HepG2 (cell line): Measurements from ENCODE around the gene RNF208. TPM values are rescaled to one million over a fixed set of nuclear protein-coding genes. Genes with fewer than 3 reads are reported as not detected.

Experiments used
- AKNA ChIP-seq: sonication (generic); formaldehyde crosslinking; IDR thresholded peaks from 2 replicates; pipeline ENCODE4 v1.4.0; 2020; ENCODE audit warnings: missing genetic modification reagents, borderline replicate concordance
- BCL6 ChIP-seq: IDR thresholded peaks from 2 replicates; pipeline ENCODE4 v1.6.1; 2016; ENCODE audit warnings: missing genetic modification reagents, missing compliant biosample characterization
- BCLAF1 ChIP-seq: fragments of 450-650 bp; IDR thresholded peaks from 2 replicates; pipeline ENCODE4 v1.6.1; 2017; ENCODE audit warnings: mild to moderate bottlenecking
- GTF2F1 ChIP-seq: fragments of 150-350 bp; IDR thresholded peaks from 2 replicates; pipeline ENCODE4 v1.6.1; 2014; ENCODE audit warnings: low read length
- KAT7 ChIP-seq: IDR thresholded peaks from 2 replicates; pipeline ENCODE4 v1.6.1; 2018; ENCODE audit warnings: borderline replicate concordance, missing compliant biosample characterization
- PAWR ChIP-seq: sonication (generic); formaldehyde crosslinking; IDR thresholded peaks from 2 replicates; pipeline ENCODE4 v1.4.0; 2020; ENCODE audit warnings: missing genetic modification reagents, mild to moderate bottlenecking, borderline replicate concordance
- RXRB ChIP-seq: IDR thresholded peaks from 2 replicates; pipeline ENCODE4 v1.6.1; 2016; ENCODE audit warnings: borderline replicate concordance, missing genetic modification reagents, missing compliant biosample characterization
- SNAPC5 ChIP-seq: sonication (generic); formaldehyde crosslinking; IDR thresholded peaks from 2 replicates; pipeline ENCODE4 v1.8.1; 2023; ENCODE audit warnings: mild to moderate bottlenecking, missing genetic modification reagents, borderline replicate concordance
- TRAFD1 ChIP-seq: sonication (generic); formaldehyde crosslinking; IDR thresholded peaks from 2 replicates; pipeline ENCODE4 v1.5.1; 2020; ENCODE audit warnings: missing genetic modification reagents, mild to moderate bottlenecking, borderline replicate concordance
- ZBTB1 ChIP-seq: sonication (generic); formaldehyde crosslinking; IDR thresholded peaks from 2 replicates; pipeline ENCODE4 v1.4.0; 2020; ENCODE audit warnings: missing genetic modification reagents, borderline replicate concordance
- ZBTB42 ChIP-seq: sonication (generic); formaldehyde crosslinking; IDR thresholded peaks from 2 replicates; pipeline ENCODE4 v1.5.0; 2020; ENCODE audit warnings: mild to moderate bottlenecking, missing genetic modification reagents
- ZC3H4 ChIP-seq: sonication (generic); formaldehyde crosslinking; IDR thresholded peaks from 2 replicates; pipeline ENCODE4 v1.4.0; 2020; ENCODE audit warnings: missing genetic modification reagents, borderline replicate concordance
- ZKSCAN5 ChIP-seq: sonication (generic); formaldehyde crosslinking; IDR thresholded peaks from 2 replicates; pipeline ENCODE4 v1.5.1; 2020; ENCODE audit warnings: mild to moderate bottlenecking, missing genetic modification reagents
- ZNF121 ChIP-seq: sonication (generic); formaldehyde crosslinking; IDR thresholded peaks from 2 replicates; pipeline ENCODE4 v1.5.0; 2020; ENCODE audit warnings: mild to moderate bottlenecking, missing genetic modification reagents
- ZNF253 ChIP-seq: sonication (generic); formaldehyde crosslinking; IDR thresholded peaks from 2 replicates; pipeline ENCODE4 v1.8.0; 2022; ENCODE audit warnings: mild to moderate bottlenecking, missing genetic modification reagents, borderline replicate concordance
- ZNF451 ChIP-seq: sonication (generic); formaldehyde crosslinking; IDR thresholded peaks from 2 replicates; pipeline ENCODE4 v1.5.0; 2020; ENCODE audit warnings: mild to moderate bottlenecking, missing genetic modification reagents
- ZNF512B ChIP-seq: sonication (generic); formaldehyde crosslinking; IDR thresholded peaks from 2 replicates; pipeline ENCODE4 v1.5.1; 2020; ENCODE audit warnings: missing genetic modification reagents, mild to moderate bottlenecking, borderline replicate concordance
- polyA plus RNA-seq, 8 experiments: library from polyadenylated mRNA; depleted of rRNA in 3 of 8; stranded (reverse) in 7 of 8; unstranded in 1 of 8; fragments of >200 nt; fragmentation: Illumina TruSeq in 4 of 8; extraction: Trizol in 4 of 8; gene quantifications; 2 replicates each; pipeline versions ENCODE4 v1.2.1 to v1.2.3, GENCODE V29; 2011 to 2016; ENCODE audit warnings: low read depth in 4 of 8, missing spikeins in 1 of 8, mixed read lengths in 1 of 8; ENCODE audit not compliant: insufficient read depth in 1 of 8
- total RNA-seq, 5 experiments: library from RNA; depleted of rRNA; stranded (reverse); fragments of >200 nt; fragmentation: Illumina TruSeq; extraction: Trizol; gene quantifications; 2 replicates each; pipeline ENCODE4 v1.2.3, GENCODE V29; 2016; ENCODE audit warnings: low read depth in 1 of 5

The RNF208 gene
- total and polyA plus RNA-seq, 2 of the 13 experiments (the other 11 are each of a cell fraction or from before 2014, with no cell fraction given), result 1.6 to 2.1 TPM

GRCh38 chr9:137255448-137256114, 33.5 kb upstream of the RNF208 start (continued):
- no peak for TF ChIP-seq BCLAF1
- TF ChIP-seq BCL6, result no peak
- no peak for TF ChIP-seq ZKSCAN5 (CRISPR knock-in tag)
- TF ChIP-seq ZBTB1 (CRISPR knock-in tag), result no peak
- 0 out of 2 replicates have a peak, but pooled peaks have one; percentile 17 for TF ChIP-seq KAT7 (CRISPR knock-in tag)
- no peak for TF ChIP-seq SNAPC5
- no peak for TF ChIP-seq AKNA (CRISPR knock-in tag)
- no peak for TF ChIP-seq ZNF451 (CRISPR knock-in tag)
- no peak for TF ChIP-seq PAWR (CRISPR knock-in tag)
- 0 out of 2 replicates have a peak, but pooled peaks have one; percentile 21 for TF ChIP-seq ZNF253 (CRISPR knock-in tag)
- TF ChIP-seq GTF2F1, result no peak
- no peak for TF ChIP-seq RXRB (CRISPR knock-in tag)
- no peak for TF ChIP-seq ZBTB42
- TF ChIP-seq ZC3H4 (CRISPR knock-in tag), result no peak
- TF ChIP-seq ZNF512B, result no peak
- TF ChIP-seq ZNF121 (CRISPR knock-in tag), result no peak
- TF ChIP-seq TRAFD1 (CRISPR knock-in tag), result no peak
